ENCODE data around the gene SLC44A5.

DNA sequence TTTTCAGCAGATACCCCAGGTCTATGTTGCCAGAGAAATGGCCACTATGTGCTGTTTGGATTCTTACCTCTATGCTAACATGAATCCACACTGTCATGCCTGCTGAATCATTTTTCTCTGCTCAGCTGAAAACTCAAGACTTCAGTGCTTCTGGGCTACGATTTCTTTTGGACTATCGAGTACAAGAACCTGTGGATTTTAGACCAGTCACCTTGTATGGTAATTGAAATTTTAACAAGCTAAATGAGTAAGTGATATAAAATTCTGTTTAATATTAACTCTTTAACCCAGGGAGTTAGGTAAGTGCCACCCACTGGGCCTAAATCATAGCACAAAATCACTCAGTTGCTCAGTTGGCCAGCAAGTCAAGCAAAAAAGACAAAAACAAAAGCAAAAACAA lies 440.9 kb downstream of the SLC44A5 start:
- TF ChIP-seq POLR2A (IDR thresholded peaks at IDR 0.05; ENCODE audit: low read length) (no peak), GATA1 (IDR thresholded peaks at IDR 0.05; ENCODE audit: low read depth, low read length) (no peak)

All from erythroblast (primary cell).